ENCODE measurements around the gene RNF187.

The RNF187 gene

DNA sequence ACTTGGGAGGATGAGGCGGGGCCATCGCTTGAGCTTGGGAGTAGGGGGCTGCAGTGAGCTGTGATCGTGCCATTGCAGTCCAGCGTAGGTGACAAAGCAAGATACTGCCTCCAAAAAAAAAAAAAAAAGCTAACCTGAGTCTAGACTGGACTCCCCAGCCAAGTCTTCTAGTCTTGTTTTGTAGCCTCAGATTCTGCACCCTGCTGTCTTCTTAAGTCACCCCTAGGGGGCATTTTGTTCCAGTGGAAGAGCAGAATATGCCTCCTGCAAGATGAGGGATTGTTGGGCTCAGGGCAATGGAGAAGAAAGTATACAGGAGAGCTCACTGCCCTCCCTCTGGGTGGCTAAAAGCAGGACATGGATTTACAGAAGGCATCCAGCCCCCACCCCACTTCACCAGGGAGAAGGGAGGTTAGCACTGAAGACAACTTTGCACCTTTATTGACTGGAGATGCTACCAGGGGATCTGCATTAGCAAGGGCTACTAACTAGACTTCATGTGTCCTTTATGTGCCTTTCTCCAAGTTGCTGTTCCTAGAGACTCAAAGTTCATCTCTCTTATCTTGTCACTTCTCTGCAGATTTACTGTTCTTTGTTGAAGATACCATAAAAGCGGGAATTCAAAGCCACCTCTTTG lies 15.3 kb upstream of the RNF187 start:
- no peak overlapping the region for H3K27ac ChIP-seq (ENCODE audit: low read length)
- H3K36me3 ChIP-seq (ENCODE audit: control insufficient read depth in 2 of 2, insufficient read depth in 2 of 2, low read length in 2 of 2), result no peaks in the 10 kb centered on the region
- peaks cover 33 to 35% of the 10 kb centered on the region in 2 donors for H3K27me3 ChIP-seq (ENCODE audit: control insufficient read depth in 1 of 2, insufficient read depth in 2 of 2, low read length in 2 of 2)
- no peaks in the 10 kb centered on the region for H3K9me3 ChIP-seq (ENCODE audit: control insufficient read depth in 2 of 2, low read length in 2 of 2)
- H3K4me3 ChIP-seq (ENCODE audit: low read length in 2 of 2), result no peak overlapping the region
- H3K9ac ChIP-seq (ENCODE audit: low read length in 2 of 2), result no peak overlapping the region
- H3K4me1 ChIP-seq (ENCODE audit: control insufficient read depth, insufficient read depth, low read length), result no peaks in the 10 kb centered on the region

DNA sequence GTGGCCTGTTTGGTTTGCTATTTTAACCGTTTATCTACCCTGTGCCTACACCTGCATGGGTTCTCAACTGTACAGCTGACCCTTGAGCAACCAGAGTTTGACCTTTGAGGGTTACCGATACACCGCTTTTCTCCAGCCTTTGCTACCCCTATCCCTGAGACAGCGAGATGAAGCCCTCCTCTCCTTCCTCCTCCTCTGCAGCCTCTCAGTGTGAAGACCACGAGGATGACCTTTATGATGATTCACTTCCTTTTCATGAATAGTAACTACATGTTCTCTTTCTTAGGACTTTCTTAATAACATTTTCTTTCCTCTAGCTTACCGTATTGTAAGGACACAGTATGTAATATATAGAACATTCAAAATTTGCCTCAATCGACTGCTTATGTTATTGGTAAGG lies 14.5 kb upstream of the RNF187 start:
- Histone ChIP-seq H3K36me3 (ENCODE audit: control insufficient read depth in 2 of 2, insufficient read depth in 2 of 2, low read length in 2 of 2) (no peaks in the 10 kb centered on the region), H3K27ac (ENCODE audit: low read length) (no peak overlapping the region), H3K4me1 (ENCODE audit: control insufficient read depth, insufficient read depth, low read length) (no peaks in the 10 kb centered on the region), H3K9ac (ENCODE audit: low read length in 2 of 2) (no peak overlapping the region), H3K27me3 (ENCODE audit: control insufficient read depth in 1 of 2, insufficient read depth in 2 of 2, low read length in 2 of 2) (peaks cover 28% of the 10 kb centered on the region in 2 donors), H3K9me3 (ENCODE audit: control insufficient read depth in 2 of 2, low read length in 2 of 2) (no peaks in the 10 kb centered on the region), H3K4me3 (ENCODE audit: low read length in 2 of 2) (no peak overlapping the region)

- no peaks in the 10 kb centered on the region for H3K4me1 ChIP-seq (ENCODE audit: control insufficient read depth, insufficient read depth, low read length)
- no peaks in the 10 kb centered on the region for H3K36me3 ChIP-seq (ENCODE audit: control insufficient read depth in 2 of 2, insufficient read depth in 2 of 2, low read length in 2 of 2)
- no peak overlapping the region for H3K9ac ChIP-seq (ENCODE audit: low read length in 2 of 2)
- H3K4me3 ChIP-seq (ENCODE audit: low read length in 2 of 2), result no peak overlapping the region
- H3K9me3 ChIP-seq (ENCODE audit: control insufficient read depth in 2 of 2, low read length in 2 of 2), result no peaks in the 10 kb centered on the region
- H3K27me3 ChIP-seq (ENCODE audit: control insufficient read depth in 1 of 2, insufficient read depth in 2 of 2, low read length in 2 of 2), result peaks cover 12 to 16% of the 10 kb centered on the region in 2 donors
- H3K27ac ChIP-seq (ENCODE audit: low read length), result no peak overlapping the region
Observed at GRCh38 chr1:228474507-228474906, 12.7 kb upstream of the RNF187 start.

- Histone ChIP-seq H3K9me3 (ENCODE audit: control insufficient read depth in 2 of 2, low read length in 2 of 2) (no peaks in the 10 kb centered on the region), H3K4me3 (ENCODE audit: low read length in 2 of 2) (no peak overlapping the region), H3K27ac (ENCODE audit: low read length) (no peak overlapping the region), H3K36me3 (ENCODE audit: control insufficient read depth in 2 of 2, insufficient read depth in 2 of 2, low read length in 2 of 2) (no peaks in the 10 kb centered on the region), H3K9ac (ENCODE audit: low read length in 2 of 2) (no peak overlapping the region), H3K27me3 (ENCODE audit: control insufficient read depth in 1 of 2, insufficient read depth in 2 of 2, low read length in 2 of 2) (peaks cover 3 to 9% of the 10 kb centered on the region in 2 donors), H3K4me1 (ENCODE audit: control insufficient read depth, insufficient read depth, low read length) (no peaks in the 10 kb centered on the region)
Observed at GRCh38 chr1:228475812-228476211, 11.4 kb upstream of the RNF187 start.

DNA sequence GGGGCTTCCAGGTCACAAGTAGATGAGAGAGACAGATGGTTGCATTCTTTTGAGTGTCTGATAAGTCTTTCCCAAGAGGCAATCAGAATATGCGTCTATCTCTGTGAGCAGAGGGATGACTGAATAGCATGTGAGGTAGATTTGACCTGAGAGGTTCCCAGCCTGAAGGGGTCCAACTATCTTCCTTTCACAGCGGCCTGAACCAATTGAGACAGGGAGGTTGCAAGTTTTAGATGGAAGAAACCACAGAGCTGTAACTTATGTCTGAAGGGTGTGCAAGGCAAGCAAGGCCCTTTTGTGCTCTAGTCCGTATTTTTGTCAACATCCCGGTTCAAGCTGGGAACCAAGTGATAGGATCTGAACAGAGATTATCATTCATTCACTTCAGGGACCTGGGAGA lies 9.9 kb upstream of the RNF187 start:
- Histone ChIP-seq H3K9me3 (ENCODE audit: control insufficient read depth in 2 of 2, low read length in 2 of 2) (no peaks in the 10 kb centered on the region), H3K4me3 (ENCODE audit: low read length in 2 of 2) (no peak overlapping the region), H3K36me3 (ENCODE audit: control insufficient read depth in 2 of 2, insufficient read depth in 2 of 2, low read length in 2 of 2) (no peaks in the 10 kb centered on the region), H3K27ac (ENCODE audit: low read length) (no peak overlapping the region), H3K27me3 (ENCODE audit: control insufficient read depth in 1 of 2, insufficient read depth in 2 of 2, low read length in 2 of 2) (peaks cover 0 to 3% of the 10 kb centered on the region in 2 donors), H3K4me1 (ENCODE audit: control insufficient read depth, insufficient read depth, low read length) (no peaks in the 10 kb centered on the region), H3K9ac (ENCODE audit: low read length in 2 of 2) (no peak overlapping the region)

DNA sequence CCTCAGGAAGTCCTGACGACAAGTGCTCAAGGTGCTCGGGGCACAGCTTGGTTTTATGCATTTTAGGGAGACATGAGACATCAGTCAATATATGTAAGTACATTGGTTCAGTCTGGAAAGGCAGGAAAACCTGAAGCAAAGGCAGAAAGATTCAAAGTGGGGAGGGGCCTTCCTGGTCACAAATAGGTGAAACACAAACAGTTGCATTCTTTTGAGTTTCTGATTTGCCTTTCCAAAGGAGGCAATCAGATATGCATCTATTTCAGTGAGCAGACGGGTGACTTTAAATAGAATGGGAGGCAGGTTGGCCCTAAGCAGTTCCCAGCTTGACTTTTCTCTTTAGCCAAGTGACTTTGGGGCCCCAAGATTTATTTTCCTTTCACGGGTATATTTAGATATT lies 8.9 kb upstream of the RNF187 start:
- Histone ChIP-seq H3K27ac (ENCODE audit: low read length) (no peak overlapping the region), H3K4me3 (ENCODE audit: low read length in 2 of 2) (no peak overlapping the region), H3K27me3 (ENCODE audit: control insufficient read depth in 1 of 2, insufficient read depth in 2 of 2, low read length in 2 of 2) (peaks cover 0 to 3% of the 10 kb centered on the region in 2 donors), H3K9ac (ENCODE audit: low read length in 2 of 2) (no peak overlapping the region), H3K4me1 (ENCODE audit: control insufficient read depth, insufficient read depth, low read length) (no peaks in the 10 kb centered on the region), H3K36me3 (ENCODE audit: control insufficient read depth in 2 of 2, insufficient read depth in 2 of 2, low read length in 2 of 2) (no peaks in the 10 kb centered on the region), H3K9me3 (ENCODE audit: control insufficient read depth in 2 of 2, low read length in 2 of 2) (no peaks in the 10 kb centered on the region)

DNA sequence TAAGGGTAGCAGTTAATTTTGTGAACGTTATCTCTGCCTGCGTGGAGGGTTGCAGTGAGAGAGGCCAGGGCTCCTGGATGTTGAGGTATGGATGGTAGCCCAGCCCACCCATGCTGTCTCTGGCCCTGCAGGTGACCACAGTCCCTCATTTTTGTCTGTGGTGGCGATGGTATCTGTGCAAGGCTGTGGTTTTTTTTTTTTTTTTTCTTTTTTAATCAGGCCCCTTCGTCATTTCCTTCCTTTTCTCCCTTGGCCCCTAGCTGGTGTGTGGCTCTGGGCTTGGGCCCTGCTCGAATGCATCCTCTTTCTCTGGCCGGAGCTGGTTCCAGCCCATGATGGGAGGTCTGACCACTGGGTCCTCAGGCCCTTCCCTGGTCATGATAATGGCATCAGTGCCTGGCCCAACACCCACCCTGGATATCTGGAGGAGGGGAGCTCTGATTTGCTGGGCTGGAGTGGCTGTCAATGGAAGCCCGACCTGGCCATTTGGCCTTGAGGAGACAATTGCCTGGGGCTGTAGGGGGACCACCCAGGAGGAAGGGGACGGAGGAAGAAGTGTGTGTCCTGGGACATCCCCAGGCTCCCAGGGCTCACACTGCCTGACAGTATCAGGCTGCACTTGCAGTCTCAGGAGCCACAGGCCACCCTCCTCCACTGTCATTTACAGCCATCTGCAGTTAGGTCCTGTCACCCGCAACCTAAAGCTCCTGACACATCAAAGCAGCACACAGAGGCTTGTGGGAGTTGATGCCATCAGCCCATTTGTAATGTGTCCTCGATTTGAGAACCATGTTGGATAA lies 8.1 kb upstream of the RNF187 start:
- no peaks in the 10 kb centered on the region for H3K36me3 ChIP-seq (ENCODE audit: control insufficient read depth in 2 of 2, insufficient read depth in 2 of 2, low read length in 2 of 2)
- H3K9me3 ChIP-seq (ENCODE audit: control insufficient read depth in 2 of 2, low read length in 2 of 2), result no peaks in the 10 kb centered on the region
- H3K27me3 ChIP-seq (ENCODE audit: control insufficient read depth in 1 of 2, insufficient read depth in 2 of 2, low read length in 2 of 2), result peaks cover 0 to 3% of the 10 kb centered on the region in 2 donors
- H3K27ac ChIP-seq (ENCODE audit: low read length), result no peak overlapping the region
- H3K4me1 ChIP-seq (ENCODE audit: control insufficient read depth, insufficient read depth, low read length), result no peaks in the 10 kb centered on the region
- H3K9ac ChIP-seq (ENCODE audit: low read length in 2 of 2), result no peak overlapping the region
- H3K4me3 ChIP-seq (ENCODE audit: low read length in 2 of 2), result no peak overlapping the region

DNA sequence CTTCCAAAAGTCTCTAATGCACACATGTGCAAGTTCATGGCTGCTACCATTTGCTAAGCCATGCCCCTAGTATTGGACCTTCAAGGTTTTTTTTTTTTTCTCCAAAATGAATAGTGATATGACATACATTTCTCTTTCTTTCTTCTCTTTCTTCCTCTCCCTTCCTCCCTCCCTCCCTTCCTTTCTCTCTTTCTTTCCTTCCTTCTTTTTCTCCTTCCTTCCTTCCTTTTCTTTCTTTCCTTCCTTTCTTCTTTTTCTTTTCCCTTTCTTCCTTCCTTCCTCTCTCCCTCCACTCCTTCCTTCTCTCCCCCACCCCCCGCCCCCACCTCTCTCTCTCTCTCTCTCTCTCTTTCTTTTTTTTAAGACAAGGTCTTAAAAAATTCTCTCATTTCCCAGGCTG lies 3.4 kb upstream of the RNF187 start:
- Histone ChIP-seq H3K9ac (ENCODE audit: low read length in 2 of 2) (no peak overlapping the region), H3K36me3 (ENCODE audit: control insufficient read depth in 2 of 2, insufficient read depth in 2 of 2, low read length in 2 of 2) (no peaks in the 10 kb centered on the region), H3K4me3 (ENCODE audit: low read length in 2 of 2) (no peak overlapping the region), H3K4me1 (ENCODE audit: control insufficient read depth, insufficient read depth, low read length) (peaks cover 17% of the 10 kb centered on the region), H3K27me3 (ENCODE audit: control insufficient read depth in 1 of 2, insufficient read depth in 2 of 2, low read length in 2 of 2) (no peaks in the 10 kb centered on the region), H3K27ac (ENCODE audit: low read length) (no peak overlapping the region), H3K9me3 (ENCODE audit: control insufficient read depth in 2 of 2, low read length in 2 of 2) (no peaks in the 10 kb centered on the region)

DNA sequence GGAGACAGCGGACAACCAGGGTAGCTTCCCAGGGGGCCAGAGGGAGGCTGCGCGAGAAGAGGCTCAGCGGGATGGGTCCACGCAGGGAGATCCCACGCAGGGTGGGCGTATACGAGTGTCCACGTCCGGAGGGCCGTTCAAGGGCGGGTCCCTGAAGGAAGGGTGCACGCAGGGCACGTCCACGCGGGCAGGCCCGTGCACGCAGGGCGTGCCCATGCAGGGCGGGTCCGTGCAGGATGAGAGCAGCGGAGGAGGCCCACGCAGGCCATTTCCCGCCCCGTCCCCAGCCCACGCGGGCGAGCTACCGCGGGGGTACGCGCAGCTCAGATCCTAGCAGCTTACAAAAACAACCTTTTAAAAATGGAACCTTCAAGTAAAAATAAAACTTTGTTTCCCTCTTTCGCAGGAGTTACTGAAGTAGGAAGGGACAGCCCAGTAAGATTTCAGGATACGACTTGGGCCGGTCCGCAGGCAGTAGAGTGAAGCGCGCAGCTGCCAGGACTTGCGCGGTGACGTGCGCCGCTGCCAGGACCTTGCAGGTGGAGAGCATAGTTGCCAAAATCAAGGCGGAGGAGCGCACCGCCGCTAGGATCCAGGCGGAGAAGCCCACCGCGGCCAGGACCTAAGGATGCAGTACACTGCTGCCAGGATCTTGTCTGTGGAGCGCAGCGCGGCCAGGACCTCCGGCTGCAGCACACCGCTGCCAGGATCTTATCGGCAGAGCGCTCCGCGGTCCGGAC lies 416 bp upstream of the RNF187 start:
- no peaks in the 10 kb centered on the region for H3K9me3 ChIP-seq (ENCODE audit: control insufficient read depth in 2 of 2, low read length in 2 of 2)
- peak overlapping the region; percentile 98 to 100 for H3K4me3 ChIP-seq (ENCODE audit: low read length in 2 of 2)
- H3K27ac ChIP-seq (ENCODE audit: low read length), result peak overlapping the region; percentile 100
- H3K36me3 ChIP-seq (ENCODE audit: control insufficient read depth in 2 of 2, insufficient read depth in 2 of 2, low read length in 2 of 2), result peaks cover 11 to 16% of the 10 kb centered on the region in 2 donors
- H3K4me1 ChIP-seq (ENCODE audit: control insufficient read depth, insufficient read depth, low read length), result peaks cover 30% of the 10 kb centered on the region
- H3K9ac ChIP-seq (ENCODE audit: low read length in 2 of 2), result peak overlapping the region; percentile 89 to 96
- no peaks in the 10 kb centered on the region for H3K27me3 ChIP-seq (ENCODE audit: control insufficient read depth in 1 of 2, insufficient read depth in 2 of 2, low read length in 2 of 2)

- H3K36me3 ChIP-seq (ENCODE audit: control insufficient read depth in 2 of 2, insufficient read depth in 2 of 2, low read length in 2 of 2), result peaks cover 15 to 20% of the 10 kb centered on the region in 2 donors
- peak overlapping the region; percentile 64 to 72 for H3K9ac ChIP-seq (ENCODE audit: low read length in 2 of 2)
- peaks cover 33% of the 10 kb centered on the region for H3K4me1 ChIP-seq (ENCODE audit: control insufficient read depth, insufficient read depth, low read length)
- H3K27me3 ChIP-seq (ENCODE audit: control insufficient read depth in 1 of 2, insufficient read depth in 2 of 2, low read length in 2 of 2), result no peaks in the 10 kb centered on the region
- H3K4me3 ChIP-seq (ENCODE audit: low read length in 2 of 2), result peak overlapping the region; percentile 77 to 98
- no peak overlapping the region for H3K27ac ChIP-seq (ENCODE audit: low read length)
- H3K9me3 ChIP-seq (ENCODE audit: control insufficient read depth in 2 of 2, low read length in 2 of 2), result no peaks in the 10 kb centered on the region
Observed at GRCh38 chr1:228488125-228488817, 1.1 kb downstream of the RNF187 start.

All from stomach smooth muscle (tissue), 2 donors.